ENCODE data around the gene CHST4. TPM values are rescaled to one million over a fixed set of nuclear protein-coding genes. Genes with fewer than 3 reads are reported as not detected.

The CHST4 gene
- polyA plus RNA-seq, 1 donor from 2014 or later: not detected

- TF ChIP-seq RAD21 (conservative IDR thresholded peaks at IDR 0.05): no peak
- no peak for TF ChIP-seq TAF1 (IDR thresholded peaks at IDR 0.05; ENCODE audit: low read depth)
- TF ChIP-seq MXI1 (conservative IDR thresholded peaks at IDR 0.05; ENCODE audit: poor library complexity, severe bottlenecking): no peak
- no peak for TF ChIP-seq CTCF (IDR thresholded peaks at IDR 0.05; ENCODE audit: poor library complexity, severe bottlenecking)
- no peak for TF ChIP-seq EP300 (conservative IDR thresholded peaks at IDR 0.05; ENCODE audit: poor library complexity, severe bottlenecking)
- TF ChIP-seq EZH2 (IDR thresholded peaks at IDR 0.05; ENCODE audit: borderline replicate concordance, insufficient read depth, low read length, poor library complexity, severe bottlenecking): no peak
- no peak for TF ChIP-seq REST (IDR thresholded peaks at IDR 0.05; ENCODE audit: borderline replicate concordance)
- TF ChIP-seq SMC3 (conservative IDR thresholded peaks at IDR 0.05; ENCODE audit: poor library complexity): no peak
- no peak for TF ChIP-seq POLR2AphosphoS5 (IDR thresholded peaks at IDR 0.05)
- Histone ChIP-seq H3K4me3 (ENCODE audit: low read length) (no peak overlapping the region), H3K79me2 (replicated peaks; ENCODE audit: insufficient read depth, low read length) (no peaks in the 10 kb centered on the region), H3K27ac (ENCODE audit: low read length) (no peak overlapping the region), H2AFZ (ENCODE audit: low read depth, low read length) (no peak overlapping the region), H3K4me2 (ENCODE audit: low read length) (no peak overlapping the region), H3K9ac (ENCODE audit: low read length) (no peak overlapping the region), H3F3A (ENCODE audit: insufficient read depth, low read length, poor library complexity, severe bottlenecking) (no peaks in the 10 kb centered on the region), H3K9me3 (ENCODE audit: low read length) (no peaks in the 10 kb centered on the region), H3K9me2 (ENCODE audit: insufficient read depth, low read length) (no peaks in the 10 kb centered on the region), H3K27me3 (ENCODE audit: insufficient read depth, low read depth, low read length) (no peaks in the 10 kb centered on the region), H4K20me1 (ENCODE audit: insufficient read depth) (no peaks in the 10 kb centered on the region), H3K36me3 (ENCODE audit: insufficient read depth, low read length) (no peaks in the 10 kb centered on the region)
These were observed 26.7 kb downstream of the CHST4 start for GRCh38 chr16:71552698-71553503.

GRCh38 chr16:71555230-71555891, 29.1 kb downstream of the CHST4 start:
- Histone ChIP-seq H3F3A (ENCODE audit: insufficient read depth, low read length, poor library complexity, severe bottlenecking) (no peaks in the 10 kb centered on the region), H2AFZ (ENCODE audit: low read depth, low read length) (no peak overlapping the region), H3K4me3 (ENCODE audit: low read length) (no peak overlapping the region), H3K27me3 (ENCODE audit: insufficient read depth, low read depth, low read length) (no peaks in the 10 kb centered on the region), H3K9ac (ENCODE audit: low read length) (no peak overlapping the region), H3K79me2 (replicated peaks; ENCODE audit: insufficient read depth, low read length) (no peaks in the 10 kb centered on the region), H3K36me3 (ENCODE audit: insufficient read depth, low read length) (no peaks in the 10 kb centered on the region), H3K27ac (ENCODE audit: low read length) (no peak overlapping the region), H3K9me2 (ENCODE audit: insufficient read depth, low read length) (no peaks in the 10 kb centered on the region), H3K4me2 (ENCODE audit: low read length) (no peak overlapping the region), H4K20me1 (ENCODE audit: insufficient read depth) (no peaks in the 10 kb centered on the region), H3K9me3 (ENCODE audit: low read length) (no peaks in the 10 kb centered on the region)
- TF ChIP-seq TAF1 (IDR thresholded peaks at IDR 0.05; ENCODE audit: low read depth): no peak
- TF ChIP-seq RAD21 (conservative IDR thresholded peaks at IDR 0.05): no peak
- TF ChIP-seq SMC3 (conservative IDR thresholded peaks at IDR 0.05; ENCODE audit: poor library complexity): no peak
- TF ChIP-seq POLR2AphosphoS5 (IDR thresholded peaks at IDR 0.05): no peak

All from neural cell (in vitro differentiated cells).